GM18520 (cell line): ENCODE results near the gene TSPAN13.

Experiments used
- ATAC-seq: cut with Tn5 transposase; IDR thresholded peaks from one replicate; pipeline ENCODE4 v1.9.1; 2021; ENCODE audit not compliant: unreplicated experiment

The TSPAN13 gene

DNA sequence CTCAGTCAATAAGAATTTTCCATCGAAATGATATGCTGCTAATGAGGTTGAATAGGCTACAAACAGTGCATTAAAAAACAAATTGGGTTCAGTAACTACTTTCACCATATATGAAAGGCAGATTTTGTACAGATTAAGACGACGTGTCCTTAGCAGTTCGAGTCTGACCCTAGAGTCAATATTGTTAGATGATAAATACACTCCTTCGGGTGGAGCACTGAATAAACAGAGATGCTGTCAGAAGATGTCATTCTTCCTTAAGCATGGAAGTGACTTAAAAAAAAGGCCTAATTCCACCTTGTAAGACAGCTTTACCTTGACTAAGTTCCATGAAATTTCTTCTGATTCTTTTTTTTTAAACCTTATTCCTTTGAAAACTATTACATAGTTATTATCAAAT is 57.0 kb downstream of the TSPAN13 start:
- no peak for ATAC-seq

GRCh38 chr7:16811551-16811950 is 58.0 kb downstream of the TSPAN13 start:
- ATAC-seq, result no peak

GRCh38 chr7:16812542-16813231 is 59.1 kb downstream of the TSPAN13 start:
- no peak for ATAC-seq

- ATAC-seq, result no peak
Observed at GRCh38 chr7:16813232-16813616, 59.7 kb downstream of the TSPAN13 start.

- no peak for ATAC-seq
Observed at GRCh38 chr7:16815001-16815400, 61.4 kb downstream of the TSPAN13 start.

GRCh38 chr7:16816824-16817223 is 63.3 kb downstream of the TSPAN13 start:
- no peak for ATAC-seq

DNA sequence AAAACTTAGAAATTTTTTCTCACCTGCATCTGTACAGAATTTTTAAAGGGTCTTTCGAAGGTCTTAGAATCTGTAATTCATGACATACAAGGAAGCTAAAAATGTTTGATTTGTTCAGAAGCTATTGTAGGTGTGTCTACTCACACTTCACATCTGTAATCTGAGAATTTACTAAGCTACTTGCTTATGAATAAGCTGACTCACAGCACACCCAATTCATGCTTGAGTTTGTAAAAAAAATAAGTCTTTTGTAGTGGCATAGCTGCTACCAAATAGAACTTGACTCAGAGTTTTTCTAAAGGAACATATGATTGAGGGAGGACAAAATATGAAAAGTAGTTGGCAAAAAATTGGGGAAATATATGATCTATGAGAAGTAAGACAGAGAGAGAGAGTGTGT is 64.0 kb downstream of the TSPAN13 start:
- ATAC-seq, result no peak

GRCh38 chr7:16818732-16819131 is 65.2 kb downstream of the TSPAN13 start:
- ATAC-seq, result no peak

DNA sequence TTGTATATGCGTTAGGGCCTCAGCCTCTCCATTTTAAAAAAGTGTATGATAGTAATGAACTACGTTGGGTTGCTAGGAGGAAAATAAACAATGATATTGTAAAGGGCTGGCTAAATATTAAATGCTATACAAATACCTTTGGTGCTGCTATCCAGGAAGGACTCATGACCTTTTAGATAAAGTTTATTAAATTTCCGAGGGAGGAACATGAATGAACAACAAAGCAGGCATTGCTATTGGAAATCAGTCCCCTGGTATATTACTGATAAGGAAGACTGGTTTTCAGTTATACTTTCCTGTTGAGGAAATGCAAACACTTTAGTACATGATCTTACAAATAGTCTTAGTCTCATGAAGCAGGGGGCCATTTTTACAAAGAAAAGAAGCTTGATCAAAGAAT is 68.5 kb downstream of the TSPAN13 start:
- ATAC-seq, result no peak

- ATAC-seq, result no peak
Observed at GRCh38 chr7:16826060-16826459, 72.5 kb downstream of the TSPAN13 start.

DNA sequence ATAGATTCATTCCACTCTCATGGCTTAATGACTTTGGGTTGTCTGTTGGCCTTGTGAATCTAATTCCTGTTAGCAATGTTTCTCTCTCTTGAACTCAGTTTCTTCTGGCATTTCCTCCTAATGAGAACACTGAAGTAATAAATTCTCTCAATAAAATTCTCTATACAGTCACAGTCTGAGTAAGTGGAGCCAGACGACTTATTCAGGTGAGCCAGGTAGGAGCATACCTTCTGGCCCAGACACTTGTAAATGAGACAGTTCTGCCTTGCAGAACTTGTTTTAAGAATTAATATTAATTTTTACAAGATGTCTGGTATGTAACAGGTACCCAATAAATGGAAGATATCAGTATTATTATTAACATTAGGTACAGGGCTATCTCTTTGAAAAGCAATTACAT is 79.8 kb downstream of the TSPAN13 start:
- ATAC-seq, result no peak
